SU-DHL-6 (cell line): ENCODE data around the gene OLFM4.

Source experiments
- CTCF ChIP-seq: fragments of 200-600 bp; sonication (generic); IDR thresholded peaks from one replicate; pipeline ENCODE4 v1.5.1; 2017; ENCODE audit warnings: antibody characterized with exemption, mild to moderate bottlenecking, low read length, moderate library complexity; ENCODE audit not compliant: insufficient read depth, poor library complexity, severe bottlenecking
- EZH2phosphoT487 ChIP-seq: fragments of 200-600 bp; sonication (generic), shearing (Covaris generic); conservative IDR thresholded peaks from 2 replicates; pipeline ENCODE4 v1.6.1; 2018; ENCODE audit warnings: mild to moderate bottlenecking, antibody characterized with exemption, low read length, moderate library complexity, mixed read lengths

GRCh38 chr13:53066411-53066810 is 37.8 kb downstream of the OLFM4 start:
- no peak for TF ChIP-seq CTCF
- no peak for TF ChIP-seq EZH2phosphoT487
